HepG2 (cell line): ENCODE results near the gene THRA. TPM values are rescaled to one million over a fixed set of nuclear protein-coding genes. Genes with fewer than 3 reads are reported as not detected.

Experiments
- ATF2 ChIP-seq: sonication (generic); formaldehyde crosslinking; IDR thresholded peaks from 2 replicates; pipeline ENCODE4 v1.4.0; 2020; ENCODE audit warnings: missing genetic modification reagents
- CREB1 ChIP-seq, 2 experiments: fragments of 450-650 bp in 1 of 2; IDR thresholded peaks; 2 replicates each; pipeline ENCODE4 v1.6.1; 2016 to 2017; ENCODE audit warnings: control low read depth in 1 of 2, mild to moderate bottlenecking in 1 of 2, missing compliant biosample characterization in 1 of 2, missing genetic modification characterization in 1 of 2
- HBP1 ChIP-seq: IDR thresholded peaks from 2 replicates; pipeline ENCODE4 v1.6.1; 2016; ENCODE audit warnings: low read depth, control low read depth
- KIAA2018 ChIP-seq: sonication (generic); formaldehyde crosslinking; IDR thresholded peaks from 2 replicates; pipeline ENCODE4 v1.5.0; 2020; ENCODE audit warnings: mild to moderate bottlenecking, missing genetic modification reagents, borderline replicate concordance
- KLF11 ChIP-seq: IDR thresholded peaks from 2 replicates; pipeline ENCODE4 v1.6.1; 2016; ENCODE audit warnings: missing compliant biosample characterization
- LBX2 ChIP-seq: sonication (generic); formaldehyde crosslinking; IDR thresholded peaks from 2 replicates; pipeline ENCODE4 v1.5.0; 2020; ENCODE audit warnings: missing genetic modification reagents, mild to moderate bottlenecking, borderline replicate concordance
- NFATC3 ChIP-seq: sonication (generic); formaldehyde crosslinking; IDR thresholded peaks from 2 replicates; pipeline ENCODE4 v1.5.1; 2020; ENCODE audit warnings: mild to moderate bottlenecking, missing genetic modification reagents
- SMYD3 ChIP-seq: sonication (generic); formaldehyde crosslinking; IDR thresholded peaks from 2 replicates; pipeline ENCODE4 v1.8.1; 2023; ENCODE audit warnings: mild to moderate bottlenecking, missing genetic modification reagents
- SOX13 ChIP-seq, 3 experiments: fragments of 450-650 bp in 1 of 3; sonication (generic) in 1 of 3; formaldehyde crosslinking in 1 of 3; IDR thresholded peaks in 2 of 3; conservative IDR thresholded peaks in 1 of 3; 2 replicates each; pipeline versions ENCODE4 v1.5.0 to v1.6.1; 2016 to 2020; ENCODE audit warnings: antibody characterized with exemption in 1 of 3, mild to moderate bottlenecking in 1 of 3, missing compliant biosample characterization in 1 of 3, missing genetic modification reagents in 1 of 3, moderate library complexity in 1 of 3
- TFDP1 ChIP-seq: IDR thresholded peaks from 2 replicates; pipeline ENCODE4 v1.6.1; 2016; ENCODE audit warnings: missing compliant biosample characterization, missing genetic modification reagents, borderline replicate concordance
- XRCC5 ChIP-seq: fragments of 200-400 bp; formaldehyde crosslinking; optimal IDR thresholded peaks from 2 replicates; pipeline ENCODE3; 2017; ENCODE audit warnings: mild to moderate bottlenecking, low read length
- ZNF720 ChIP-seq: sonication (generic); formaldehyde crosslinking; IDR thresholded peaks from 2 replicates; pipeline ENCODE4 v1.4.0; 2020; ENCODE audit warnings: missing genetic modification reagents
- ZNF782 ChIP-seq: sonication (generic); formaldehyde crosslinking; IDR thresholded peaks from 2 replicates; pipeline ENCODE4 v1.4.0; 2020; ENCODE audit warnings: missing genetic modification reagents, mild to moderate bottlenecking, borderline replicate concordance
- polyA plus RNA-seq, 8 experiments: library from polyadenylated mRNA; depleted of rRNA in 3 of 8; stranded (reverse) in 7 of 8; unstranded in 1 of 8; fragments of >200 nt; fragmentation: Illumina TruSeq in 4 of 8; extraction: Trizol in 4 of 8; gene quantifications; 2 replicates each; pipeline versions ENCODE4 v1.2.1 to v1.2.3, GENCODE V29; 2011 to 2016; ENCODE audit warnings: low read depth in 4 of 8, missing spikeins in 1 of 8, mixed read lengths in 1 of 8; ENCODE audit not compliant: insufficient read depth in 1 of 8
- total RNA-seq, 5 experiments: library from RNA; depleted of rRNA; stranded (reverse); fragments of >200 nt; fragmentation: Illumina TruSeq; extraction: Trizol; gene quantifications; 2 replicates each; pipeline ENCODE4 v1.2.3, GENCODE V29; 2016; ENCODE audit warnings: low read depth in 1 of 5

Gene THRA
- total and polyA plus RNA-seq, 2 of the 13 experiments (the other 11 are each of a cell fraction or from before 2014, with no cell fraction given): 8.0 to 9.9 TPM

- TF ChIP-seq LBX2 (CRISPR knock-in tag) (0 out of 2 replicates have a peak, but pooled peaks have one; percentile 16), KLF11 (CRISPR knock-in tag) (no peak), CREB1 (IDR thresholded peaks at IDR 0.05) (no peak), CREB1 (CRISPR knock-in tag; IDR thresholded peaks at IDR 0.05) (no peak), SOX13 (IDR thresholded peaks at IDR 0.05) (no peak), SOX13 (CRISPR knock-in tag; conservative IDR thresholded peaks at IDR 0.05 in 1 of 2, IDR thresholded peaks at IDR 0.05 in 1 of 2) (peak in 1 of 2 experiments; percentile 52; a peak in 1 of 4 replicates), ZNF782 (no peak), ZNF720 (no peak; the same call in 1 of the 2 replicates), SMYD3 (CRISPR knock-in tag) (no peak), NFATC3 (CRISPR knock-in tag) (no peak), HBP1 (no peak), KIAA2018 (no peak), ATF2 (CRISPR knock-in tag) (peak; percentile 44), TFDP1 (CRISPR knock-in tag) (no peak), XRCC5 (peak; percentile 76)
These were observed 12.6 kb downstream of the THRA start (continued) for GRCh38 chr17:40075201-40075941.
